K562 (cell line): ENCODE data around the gene GRB2. TPM values are rescaled to one million over a fixed set of nuclear protein-coding genes. Genes with fewer than 3 reads are reported as not detected.

ENCODE experiments used
- BRD9 ChIP-seq: fragments of 450-650 bp; IDR thresholded peaks from 2 replicates; pipeline ENCODE4 v1.6.1; 2018; ENCODE audit warnings: low read depth; ENCODE audit not compliant: partially characterized antibody
- CREM ChIP-seq: IDR thresholded peaks from 2 replicates; pipeline ENCODE4 v1.6.1; 2014; ENCODE audit warnings: antibody characterized with exemption, low read depth
- FIP1L1 ChIP-seq: fragments of 200-400 bp; formaldehyde crosslinking; IDR thresholded peaks from 2 replicates; pipeline ENCODE4 v1.6.1; 2018; ENCODE audit warnings: mild to moderate bottlenecking, low read depth, low read length; ENCODE audit not compliant: poor library complexity, severe bottlenecking
- FOXJ3 ChIP-seq: sonication (generic); formaldehyde crosslinking; IDR thresholded peaks from 2 replicates; pipeline ENCODE4 v1.4.0; 2020; ENCODE audit warnings: mild to moderate bottlenecking, missing genetic modification reagents
- LCOR ChIP-seq: sonication (generic); formaldehyde crosslinking; IDR thresholded peaks from 2 replicates; pipeline ENCODE4 v1.8.0; 2022; ENCODE audit warnings: mild to moderate bottlenecking, missing genetic modification reagents
- MCM5 ChIP-seq: fragments of 450-650 bp; IDR thresholded peaks from 2 replicates; pipeline ENCODE4 v1.6.1; 2016; ENCODE audit warnings: low read depth
- NCOA2 ChIP-seq, 2 experiments: fragments of 450-650 bp; IDR thresholded peaks; 2 replicates each; pipeline ENCODE4 v1.6.1; 2018; ENCODE audit warnings: mild to moderate bottlenecking in 2 of 2, moderate library complexity in 1 of 2; ENCODE audit not compliant: partially characterized antibody in 2 of 2
- NRF1 ChIP-seq, 2 experiments: fragments of 450-650 bp; IDR thresholded peaks in 1 of 2; conservative IDR thresholded peaks in 1 of 2; 2 replicates each; pipeline ENCODE4 v1.6.1; 2014; ENCODE audit warnings: mild to moderate bottlenecking in 2 of 2
- SMAD1 ChIP-seq: fragments of 150-350 bp; IDR thresholded peaks from 2 replicates; pipeline ENCODE4 v1.6.1; 2014; ENCODE audit warnings: low read length, low read depth; ENCODE audit not compliant: partially characterized antibody
- SRSF9 ChIP-seq: fragments of 200-400 bp; formaldehyde crosslinking; IDR thresholded peaks from 2 replicates; pipeline ENCODE4 v1.6.1; 2017; ENCODE audit warnings: low read depth, low read length, borderline replicate concordance
- YBX1 ChIP-seq: fragments of 450-650 bp; IDR thresholded peaks from 2 replicates; pipeline ENCODE4 v1.7.1; 2016; ENCODE audit warnings: mild to moderate bottlenecking
- ZBTB1 ChIP-seq: sonication (generic); formaldehyde crosslinking; IDR thresholded peaks from 2 replicates; pipeline ENCODE4 v1.8.1; 2023; ENCODE audit warnings: missing genetic modification reagents, low read depth, mild to moderate bottlenecking, borderline replicate concordance
- ZNF212 ChIP-seq: fragments of 450-650 bp; formaldehyde crosslinking; IDR thresholded peaks from 2 replicates; pipeline ENCODE4 v1.4.0; 2020; ENCODE audit warnings: mild to moderate bottlenecking
- ZNF354B ChIP-seq: fragments of 250-450 bp; sonication (Bioruptor Pico); IDR thresholded peaks from 2 replicates; pipeline ENCODE4 v1.4.0; 2020
- polyA plus RNA-seq, 8 experiments: library from polyadenylated mRNA; depleted of rRNA in 4 of 8; stranded (reverse) in 5 of 8; unstranded in 3 of 8; fragments of >200 nt; fragmentation: Nextera tagmentation in 2 of 8; fragmentation: Illumina TruSeq in 1 of 8; extraction: Ambion mirVana in 2 of 8; extraction: Trizol in 1 of 8; gene quantifications; 2 replicates each; pipeline versions ENCODE4 v1.2.1 to v1.2.3, GENCODE V29; 2011 to 2014; ENCODE audit warnings: inconsistent platforms in 1 of 8, missing spikeins in 1 of 8
- total RNA-seq, 7 experiments: library from RNA; depleted of rRNA in 6 of 7; stranded (reverse); fragments of >200 nt in 6 of 7; fragmentation: Illumina TruSeq in 2 of 7; extraction: Trizol in 2 of 7; gene quantifications; 2 replicates each; pipeline versions ENCODE4 v1.2.1 to v1.2.3, GENCODE V29; 2011 to 2021; ENCODE audit warnings: low replicate concordance in 1 of 7
- TF ChIP-seq, protein P1 (sequence below): fragments of 250-450 bp; sonication (Bioruptor Pico); IDR thresholded peaks from 2 replicates; pipeline ENCODE4 v1.5.0; 2021
- TF ChIP-seq, protein P2 (sequence below): fragments of 450-650 bp; IDR thresholded peaks from 2 replicates; pipeline ENCODE4 v1.6.1; 2016; ENCODE audit warnings: mild to moderate bottlenecking
- TF ChIP-seq, protein P3 (sequence below): IDR thresholded peaks from 2 replicates; pipeline ENCODE4 v1.6.1; 2011; ENCODE audit not compliant: insufficient read length; ENCODE audit errors: extremely low read depth
- TF ChIP-seq, protein P4 (sequence below): fragments of 250-450 bp; sonication (Bioruptor Pico); IDR thresholded peaks from 2 replicates; pipeline ENCODE4 v1.5.0; 2022; ENCODE audit warnings: mild to moderate bottlenecking
- TF ChIP-seq, protein P5 (sequence below): sonication (generic); formaldehyde crosslinking; IDR thresholded peaks from 2 replicates; pipeline ENCODE4 v1.9.0; 2022; ENCODE audit warnings: mild to moderate bottlenecking, missing genetic modification reagents
- TF ChIP-seq, protein P6 (sequence below): fragments of 450-650 bp; IDR thresholded peaks from 2 replicates; pipeline ENCODE4 v1.6.1; 2016; ENCODE audit warnings: antibody characterized with exemption

Gene GRB2
- total and polyA plus RNA-seq, 9 of the 15 experiments (the other 6 are each of a cell fraction or from before 2014, with no cell fraction given) = 57.2 to 136 (median 84.8) TPM

DNA sequence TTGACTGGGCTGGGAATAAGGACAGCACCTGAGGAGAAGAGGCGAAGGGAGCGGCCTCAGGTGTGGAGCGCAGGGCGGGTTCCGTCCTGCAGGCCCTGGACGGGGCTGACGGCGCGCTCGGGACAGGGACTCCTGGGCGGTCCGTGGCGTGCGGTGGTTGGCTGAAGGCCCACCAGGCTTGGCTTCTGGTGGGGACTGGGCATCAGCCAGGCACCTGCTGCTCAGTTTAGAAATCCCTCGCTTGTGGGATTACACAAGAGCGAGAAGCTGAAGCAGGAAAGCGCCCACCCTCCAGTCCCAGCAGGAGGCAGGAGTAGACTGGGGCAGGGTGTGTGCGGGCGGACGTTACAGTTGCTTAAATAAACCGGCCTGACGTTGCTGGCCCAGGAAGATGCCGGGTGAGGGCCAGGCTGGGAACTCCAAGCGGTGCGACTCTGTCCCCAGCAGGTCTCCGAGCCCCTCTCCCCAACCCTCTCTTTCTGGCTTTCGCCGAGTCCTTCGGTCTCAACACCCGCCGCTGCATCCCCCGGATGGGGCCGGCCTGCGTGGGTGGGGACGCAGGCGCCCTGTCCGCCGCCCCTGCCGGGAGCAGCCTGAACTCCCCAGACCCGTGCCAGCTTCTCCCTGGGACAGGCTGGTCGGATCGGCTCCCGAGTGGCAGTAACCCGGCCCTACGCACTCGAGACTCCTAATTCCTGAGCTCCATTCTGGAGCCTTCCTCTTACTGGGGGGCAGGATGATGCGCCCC lies 135.1 kb downstream of the GRB2 start (continued):
- TF ChIP-seq, protein P1, sequence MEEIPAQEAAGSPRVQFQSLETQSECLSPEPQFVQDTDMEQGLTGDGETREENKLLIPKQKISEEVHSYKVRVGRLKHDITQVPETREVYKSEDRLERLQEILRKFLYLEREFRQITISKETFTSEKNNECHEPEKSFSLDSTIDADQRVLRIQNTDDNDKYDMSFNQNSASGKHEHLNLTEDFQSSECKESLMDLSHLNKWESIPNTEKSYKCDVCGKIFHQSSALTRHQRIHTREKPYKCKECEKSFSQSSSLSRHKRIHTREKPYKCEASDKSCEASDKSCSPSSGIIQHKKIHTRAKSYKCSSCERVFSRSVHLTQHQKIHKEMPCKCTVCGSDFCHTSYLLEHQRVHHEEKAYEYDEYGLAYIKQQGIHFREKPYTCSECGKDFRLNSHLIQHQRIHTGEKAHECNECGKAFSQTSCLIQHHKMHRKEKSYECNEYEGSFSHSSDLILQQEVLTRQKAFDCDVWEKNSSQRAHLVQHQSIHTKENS (CRISPR knock-in tag) = no peak
- TF ChIP-seq ZBTB1 (CRISPR knock-in tag) (no peak), SMAD1 (no peak), SRSF9 (no peak), BRD9 (no peak), YBX1 (no peak), FOXJ3 (no peak), ZNF354B (CRISPR knock-in tag) (no peak), MCM5 (no peak), NRF1 (conservative IDR thresholded peaks at IDR 0.05 in 1 of 2, IDR thresholded peaks at IDR 0.05 in 1 of 2) (peak; percentile 81 to 83), CREM (peak; percentile 22), FIP1L1 (no peak), LCOR (no peak), NCOA2 (IDR thresholded peaks at IDR 0.05; ENCODE audit: partially characterized antibody in 2 of 2) (no peak), ZNF212 (CRISPR knock-in tag) (no peak)
- TF ChIP-seq, protein P2, sequence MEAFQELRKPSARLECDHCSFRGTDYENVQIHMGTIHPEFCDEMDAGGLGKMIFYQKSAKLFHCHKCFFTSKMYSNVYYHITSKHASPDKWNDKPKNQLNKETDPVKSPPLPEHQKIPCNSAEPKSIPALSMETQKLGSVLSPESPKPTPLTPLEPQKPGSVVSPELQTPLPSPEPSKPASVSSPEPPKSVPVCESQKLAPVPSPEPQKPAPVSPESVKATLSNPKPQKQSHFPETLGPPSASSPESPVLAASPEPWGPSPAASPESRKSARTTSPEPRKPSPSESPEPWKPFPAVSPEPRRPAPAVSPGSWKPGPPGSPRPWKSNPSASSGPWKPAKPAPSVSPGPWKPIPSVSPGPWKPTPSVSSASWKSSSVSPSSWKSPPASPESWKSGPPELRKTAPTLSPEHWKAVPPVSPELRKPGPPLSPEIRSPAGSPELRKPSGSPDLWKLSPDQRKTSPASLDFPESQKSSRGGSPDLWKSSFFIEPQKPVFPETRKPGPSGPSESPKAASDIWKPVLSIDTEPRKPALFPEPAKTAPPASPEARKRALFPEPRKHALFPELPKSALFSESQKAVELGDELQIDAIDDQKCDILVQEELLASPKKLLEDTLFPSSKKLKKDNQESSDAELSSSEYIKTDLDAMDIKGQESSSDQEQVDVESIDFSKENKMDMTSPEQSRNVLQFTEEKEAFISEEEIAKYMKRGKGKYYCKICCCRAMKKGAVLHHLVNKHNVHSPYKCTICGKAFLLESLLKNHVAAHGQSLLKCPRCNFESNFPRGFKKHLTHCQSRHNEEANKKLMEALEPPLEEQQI = no peak
- TF ChIP-seq, protein P3, sequence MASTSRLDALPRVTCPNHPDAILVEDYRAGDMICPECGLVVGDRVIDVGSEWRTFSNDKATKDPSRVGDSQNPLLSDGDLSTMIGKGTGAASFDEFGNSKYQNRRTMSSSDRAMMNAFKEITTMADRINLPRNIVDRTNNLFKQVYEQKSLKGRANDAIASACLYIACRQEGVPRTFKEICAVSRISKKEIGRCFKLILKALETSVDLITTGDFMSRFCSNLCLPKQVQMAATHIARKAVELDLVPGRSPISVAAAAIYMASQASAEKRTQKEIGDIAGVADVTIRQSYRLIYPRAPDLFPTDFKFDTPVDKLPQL = no peak
- TF ChIP-seq, protein P4, sequence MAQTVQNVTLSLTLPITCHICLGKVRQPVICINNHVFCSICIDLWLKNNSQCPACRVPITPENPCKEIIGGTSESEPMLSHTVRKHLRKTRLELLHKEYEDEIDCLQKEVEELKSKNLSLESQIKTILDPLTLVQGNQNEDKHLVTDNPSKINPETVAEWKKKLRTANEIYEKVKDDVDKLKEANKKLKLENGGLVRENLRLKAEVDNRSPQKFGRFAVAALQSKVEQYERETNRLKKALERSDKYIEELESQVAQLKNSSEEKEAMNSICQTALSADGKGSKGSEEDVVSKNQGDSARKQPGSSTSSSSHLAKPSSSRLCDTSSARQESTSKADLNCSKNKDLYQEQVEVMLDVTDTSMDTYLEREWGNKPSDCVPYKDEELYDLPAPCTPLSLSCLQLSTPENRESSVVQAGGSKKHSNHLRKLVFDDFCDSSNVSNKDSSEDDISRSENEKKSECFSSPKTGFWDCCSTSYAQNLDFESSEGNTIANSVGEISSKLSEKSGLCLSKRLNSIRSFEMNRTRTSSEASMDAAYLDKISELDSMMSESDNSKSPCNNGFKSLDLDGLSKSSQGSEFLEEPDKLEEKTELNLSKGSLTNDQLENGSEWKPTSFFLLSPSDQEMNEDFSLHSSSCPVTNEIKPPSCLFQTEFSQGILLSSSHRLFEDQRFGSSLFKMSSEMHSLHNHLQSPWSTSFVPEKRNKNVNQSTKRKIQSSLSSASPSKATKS (CRISPR knock-in tag) = no peak
- TF ChIP-seq, protein P5, sequence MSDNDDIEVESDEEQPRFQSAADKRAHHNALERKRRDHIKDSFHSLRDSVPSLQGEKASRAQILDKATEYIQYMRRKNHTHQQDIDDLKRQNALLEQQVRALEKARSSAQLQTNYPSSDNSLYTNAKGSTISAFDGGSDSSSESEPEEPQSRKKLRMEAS = no peak
- TF ChIP-seq, protein P6, sequence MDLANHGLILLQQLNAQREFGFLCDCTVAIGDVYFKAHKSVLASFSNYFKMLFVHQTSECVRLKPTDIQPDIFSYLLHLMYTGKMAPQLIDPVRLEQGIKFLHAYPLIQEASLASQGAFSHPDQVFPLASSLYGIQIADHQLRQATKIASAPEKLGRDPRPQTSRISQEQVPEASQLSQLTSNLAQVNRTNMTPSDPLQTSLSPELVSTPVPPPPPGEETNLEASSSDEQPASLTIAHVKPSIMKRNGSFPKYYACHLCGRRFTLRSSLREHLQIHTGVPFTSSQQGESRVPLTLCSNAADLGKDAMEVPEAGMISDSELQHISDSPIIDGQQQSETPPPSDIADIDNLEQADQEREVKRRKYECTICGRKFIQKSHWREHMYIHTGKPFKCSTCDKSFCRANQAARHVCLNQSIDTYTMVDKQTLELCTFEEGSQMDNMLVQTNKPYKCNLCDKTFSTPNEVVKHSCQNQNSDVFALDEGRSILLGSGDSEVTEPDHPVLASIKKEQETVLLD = no peak
